K562 (cell line): ENCODE results near the gene ARSK. TPM values are rescaled to one million over a fixed set of nuclear protein-coding genes. Genes with fewer than 3 reads are reported as not detected.

Experiments
- ATF2 ChIP-seq: sonication (generic); formaldehyde crosslinking; IDR thresholded peaks from 2 replicates; pipeline ENCODE4 v1.8.1; 2022; ENCODE audit warnings: missing genetic modification reagents
- GABPB1 ChIP-seq: sonication (generic); formaldehyde crosslinking; IDR thresholded peaks from 2 replicates; pipeline ENCODE4 v1.8.0; 2022; ENCODE audit warnings: mild to moderate bottlenecking, missing genetic modification reagents
- HMG20A ChIP-seq: fragments of 450-650 bp; formaldehyde crosslinking; conservative IDR thresholded peaks from 2 replicates; pipeline ENCODE4 v1.4.0; 2020; ENCODE audit warnings: mild to moderate bottlenecking, mixed read lengths
- MGA ChIP-seq: fragments of 450-650 bp; IDR thresholded peaks from 2 replicates; pipeline ENCODE4 v1.6.1; 2016; ENCODE audit warnings: mild to moderate bottlenecking, moderate library complexity
- TBP ChIP-seq: optimal IDR thresholded peaks from 2 replicates; pipeline ENCODE3; 2011; ENCODE audit warnings: low read depth, low read length, improper control_type of control experiment
- polyA plus RNA-seq, 8 experiments: library from polyadenylated mRNA; depleted of rRNA in 4 of 8; stranded (reverse) in 5 of 8; unstranded in 3 of 8; fragments of >200 nt; fragmentation: Nextera tagmentation in 2 of 8; fragmentation: Illumina TruSeq in 1 of 8; extraction: Ambion mirVana in 2 of 8; extraction: Trizol in 1 of 8; gene quantifications; 2 replicates each; pipeline versions ENCODE4 v1.2.1 to v1.2.3, GENCODE V29; 2011 to 2014; ENCODE audit warnings: inconsistent platforms in 1 of 8, missing spikeins in 1 of 8
- total RNA-seq, 7 experiments: library from RNA; depleted of rRNA in 6 of 7; stranded (reverse); fragments of >200 nt in 6 of 7; fragmentation: Illumina TruSeq in 2 of 7; extraction: Trizol in 2 of 7; gene quantifications; 2 replicates each; pipeline versions ENCODE4 v1.2.1 to v1.2.3, GENCODE V29; 2011 to 2021; ENCODE audit warnings: low replicate concordance in 1 of 7
- TF ChIP-seq, protein P1 (sequence below): fragments of 450-650 bp; IDR thresholded peaks from 2 replicates; pipeline ENCODE4 v1.6.1; 2017; ENCODE audit warnings: mild to moderate bottlenecking, moderate library complexity
- TF ChIP-seq, protein P2 (sequence below), 2 experiments: IDR thresholded peaks; 2 replicates each; pipeline ENCODE4 v1.6.1; 2011; ENCODE audit warnings: borderline replicate concordance in 1 of 2, control low read depth in 1 of 2, low read depth in 1 of 2, low read length in 1 of 2, mild to moderate bottlenecking in 1 of 2, mixed read lengths in 1 of 2, moderate library complexity in 1 of 2; ENCODE audit not compliant: insufficient read depth in 1 of 2, insufficient read length in 1 of 2, poor library complexity in 1 of 2, severe bottlenecking in 1 of 2; ENCODE audit errors: extremely low read depth in 1 of 2

ARSK gene
- total and polyA plus RNA-seq, 9 of the 15 experiments (the other 6 are each of a cell fraction or from before 2014, with no cell fraction given), result 2.7 to 9.4 (median 7.1) TPM

DNA sequence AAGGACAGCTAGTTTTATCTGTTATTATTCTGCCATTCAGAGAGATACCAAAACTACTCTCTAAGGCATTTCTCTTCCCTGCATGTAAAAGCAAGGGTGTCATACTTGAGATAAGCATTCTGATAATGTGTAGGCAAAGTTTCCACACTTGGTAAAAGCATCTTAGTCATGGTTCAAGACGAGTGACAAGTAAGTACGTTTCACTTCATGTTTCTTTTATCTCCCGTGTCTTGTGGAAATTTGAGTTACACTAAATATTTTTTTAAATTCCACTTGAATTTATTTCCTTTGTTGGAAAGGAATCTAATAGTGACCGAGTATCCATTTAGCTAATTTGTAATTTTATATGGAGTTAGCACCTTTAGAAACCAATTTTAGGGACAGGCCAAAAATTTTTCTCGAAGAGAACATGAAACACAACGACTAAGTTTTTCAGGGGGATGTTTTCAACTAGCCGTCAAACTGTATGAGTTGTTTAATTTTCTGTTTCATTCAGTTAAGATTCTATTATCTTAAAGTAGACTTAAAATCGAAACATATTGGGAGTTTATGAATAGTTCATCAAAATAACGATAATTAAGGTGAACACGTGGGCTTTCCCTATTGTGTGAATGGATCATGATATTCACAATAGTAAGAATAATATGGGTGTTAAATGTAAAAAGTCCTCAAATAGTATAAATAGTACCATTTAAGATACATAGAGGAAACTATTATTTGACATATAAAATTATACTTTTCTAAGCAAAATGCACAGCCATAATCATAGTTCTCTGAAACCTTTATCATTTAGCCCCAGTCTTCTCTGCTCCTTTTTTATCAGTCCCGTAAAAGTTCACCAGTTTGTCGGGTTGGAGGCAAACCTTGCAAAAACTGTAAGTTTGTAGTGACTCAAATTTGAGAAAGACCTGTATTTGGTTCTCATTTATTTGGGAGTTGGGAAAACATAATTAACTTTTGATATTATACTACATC, 93.3 kb downstream of the ARSK start (continued):
- peak; percentile 59 for TF ChIP-seq MGA
- TF ChIP-seq, protein P1, sequence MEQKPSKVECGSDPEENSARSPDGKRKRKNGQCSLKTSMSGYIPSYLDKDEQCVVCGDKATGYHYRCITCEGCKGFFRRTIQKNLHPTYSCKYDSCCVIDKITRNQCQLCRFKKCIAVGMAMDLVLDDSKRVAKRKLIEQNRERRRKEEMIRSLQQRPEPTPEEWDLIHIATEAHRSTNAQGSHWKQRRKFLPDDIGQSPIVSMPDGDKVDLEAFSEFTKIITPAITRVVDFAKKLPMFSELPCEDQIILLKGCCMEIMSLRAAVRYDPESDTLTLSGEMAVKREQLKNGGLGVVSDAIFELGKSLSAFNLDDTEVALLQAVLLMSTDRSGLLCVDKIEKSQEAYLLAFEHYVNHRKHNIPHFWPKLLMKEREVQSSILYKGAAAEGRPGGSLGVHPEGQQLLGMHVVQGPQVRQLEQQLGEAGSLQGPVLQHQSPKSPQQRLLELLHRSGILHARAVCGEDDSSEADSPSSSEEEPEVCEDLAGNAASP, result no peak
- TF ChIP-seq GABPB1, result no peak
- peak; percentile 78 for TF ChIP-seq TBP
- no peak for TF ChIP-seq ATF2 (CRISPR knock-in tag)
- TF ChIP-seq, protein P2, sequence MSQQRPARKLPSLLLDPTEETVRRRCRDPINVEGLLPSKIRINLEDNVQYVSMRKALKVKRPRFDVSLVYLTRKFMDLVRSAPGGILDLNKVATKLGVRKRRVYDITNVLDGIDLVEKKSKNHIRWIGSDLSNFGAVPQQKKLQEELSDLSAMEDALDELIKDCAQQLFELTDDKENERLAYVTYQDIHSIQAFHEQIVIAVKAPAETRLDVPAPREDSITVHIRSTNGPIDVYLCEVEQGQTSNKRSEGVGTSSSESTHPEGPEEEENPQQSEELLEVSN (IDR thresholded peaks at IDR 0.05; ENCODE audit: borderline replicate concordance in 1 of 2, extremely low read depth in 1 of 2, insufficient read depth in 1 of 2, insufficient read length in 1 of 2, low read depth in 1 of 2, low read length in 1 of 2, poor library complexity in 1 of 2, severe bottlenecking in 1 of 2), result no peak
- no peak for TF ChIP-seq HMG20A (CRISPR knock-in tag)
